GM12873 (cell line): Measurements from ENCODE around the gene LPP.

Experiments used
- CTCF ChIP-seq: IDR thresholded peaks from 2 replicates; pipeline ENCODE4 v1.5.1; 2012; ENCODE audit warnings: low read depth, mild to moderate bottlenecking, moderate library complexity, low read length, control low read depth; ENCODE audit not compliant: insufficient read depth; ENCODE audit errors: missing control alignments

The LPP gene

GRCh38 chr3:188656196-188656982, 502.4 kb downstream of the LPP start:
- no peak for TF ChIP-seq CTCF

DNA sequence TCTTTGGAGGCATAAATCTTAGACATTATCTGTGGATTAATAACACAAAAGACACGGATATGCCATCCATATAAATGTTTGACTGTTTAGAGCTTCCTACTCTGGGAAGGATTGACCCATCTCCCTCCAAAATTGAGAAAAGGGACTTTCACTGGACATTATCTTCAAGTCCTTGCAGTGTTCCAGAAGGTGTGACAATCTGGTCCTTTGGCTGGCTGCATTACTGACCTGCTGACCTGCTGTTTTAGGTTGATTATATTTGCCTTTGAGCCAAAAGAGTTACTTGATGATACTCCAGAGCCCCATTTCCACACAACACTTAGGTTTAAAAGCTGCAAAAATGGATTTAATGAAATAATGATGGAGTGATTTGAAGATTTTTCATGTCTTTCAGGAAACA, 504.6 kb downstream of the LPP start:
- no peak for TF ChIP-seq CTCF

- TF ChIP-seq CTCF: no peak
Observed at GRCh38 chr3:188659449-188660090, 505.6 kb downstream of the LPP start.

DNA sequence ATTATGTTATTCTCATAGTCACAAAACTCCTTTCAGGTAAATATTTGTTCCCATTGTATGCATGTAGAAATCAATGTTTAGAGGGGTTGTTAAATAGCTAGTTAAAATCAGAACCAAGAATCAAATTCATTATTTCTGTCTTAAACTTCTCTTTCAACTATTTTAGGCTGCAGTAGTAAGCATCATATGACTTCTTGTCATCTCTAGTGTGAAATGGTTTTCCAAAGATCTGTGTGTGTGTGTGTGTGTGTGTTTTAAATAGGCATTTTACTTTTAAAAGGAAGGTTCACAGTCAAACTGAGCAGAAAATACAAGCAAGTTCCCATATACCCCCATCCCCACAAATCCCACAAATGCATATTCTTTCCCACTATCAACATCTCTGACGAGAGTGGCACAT, 506.5 kb downstream of the LPP start:
- TF ChIP-seq CTCF: no peak

DNA sequence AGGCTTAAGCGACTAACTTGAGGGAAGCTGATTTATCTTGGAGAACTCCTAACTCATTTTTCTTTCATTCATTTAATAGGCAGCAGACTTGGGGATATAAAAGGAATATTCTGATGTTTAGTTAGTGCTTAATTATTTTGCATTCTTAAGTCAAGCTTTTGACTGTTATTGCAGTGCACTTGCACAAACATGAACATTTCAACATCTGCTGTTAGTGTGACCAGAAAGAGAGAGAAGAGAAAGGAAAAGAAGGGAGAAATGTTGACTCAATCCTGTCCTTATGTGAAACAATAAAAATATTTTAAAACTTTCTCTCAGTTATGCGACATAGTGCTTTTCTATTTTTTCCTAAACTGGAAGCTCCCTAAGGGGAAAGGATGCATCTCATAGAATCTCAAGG, 507.8 kb downstream of the LPP start:
- TF ChIP-seq CTCF: no peak

GRCh38 chr3:188662214-188662613, 508.3 kb downstream of the LPP start:
- no peak for TF ChIP-seq CTCF

GRCh38 chr3:188662795-188663194, 508.8 kb downstream of the LPP start:
- TF ChIP-seq CTCF: no peak
